ENCODE measurements around the gene DDA1.

DDA1 gene

DNA sequence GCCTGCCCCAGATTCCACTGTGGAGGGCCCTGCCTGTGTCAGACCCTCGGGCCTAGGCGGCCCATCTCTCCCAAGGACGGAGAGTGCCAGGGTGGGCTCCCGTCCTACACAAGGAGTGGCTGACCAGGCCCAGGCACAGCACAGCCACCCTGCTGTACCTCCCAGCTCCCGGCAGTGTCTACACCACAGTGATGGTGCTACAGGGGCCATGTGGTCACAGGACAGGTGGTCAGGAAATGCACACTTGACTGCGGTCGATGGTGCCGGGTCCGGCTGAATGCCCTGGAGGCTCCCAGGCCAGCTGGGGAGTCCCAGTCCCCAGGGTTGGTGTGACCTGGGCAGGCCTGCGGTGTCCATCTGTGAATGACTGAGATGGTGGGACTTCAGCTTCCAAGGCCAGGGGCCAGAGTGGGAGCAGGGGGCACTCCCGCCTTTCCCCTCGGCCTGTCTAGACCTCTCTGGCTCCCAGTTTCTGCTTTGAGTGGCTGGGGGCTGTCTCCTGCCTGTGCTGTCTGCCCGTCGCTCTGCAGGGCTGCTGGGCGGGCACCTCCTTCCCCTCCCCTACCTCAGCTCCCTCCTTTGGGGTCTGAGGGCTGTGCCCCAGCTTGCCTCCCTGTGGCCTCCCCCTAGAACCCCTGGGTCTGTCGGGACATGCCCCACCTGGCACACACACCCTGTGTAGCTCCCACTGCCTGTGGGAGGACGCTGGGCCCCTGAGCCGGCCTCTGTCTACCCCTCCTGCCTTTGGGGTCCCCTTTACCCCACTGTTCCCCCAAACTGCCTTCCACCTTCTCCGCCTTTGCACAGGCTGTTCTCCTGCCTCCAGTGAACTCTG lies 12.5 kb downstream of the DDA1 start:
- TF ChIP-seq CTCF (IDR thresholded peaks at IDR 0.05): no peak
- Histone ChIP-seq H3K27ac (no peak overlapping the region), H3K4me1 (ENCODE audit: control insufficient read depth in 1 of 2, insufficient read depth in 1 of 2, low read depth in 1 of 2, low read length in 1 of 2) (peaks cover 4 to 12% of the 10 kb centered on the region in 2 experiments), H3K36me3 (peaks cover 42% of the 10 kb centered on the region), H3K27me3 (peaks cover 44% of the 10 kb centered on the region), H3K9me3 (no peaks in the 10 kb centered on the region), H3K4me3 (ENCODE audit: low read depth in 1 of 2, low read length in 1 of 2) (no peak overlapping the region)

DNA sequence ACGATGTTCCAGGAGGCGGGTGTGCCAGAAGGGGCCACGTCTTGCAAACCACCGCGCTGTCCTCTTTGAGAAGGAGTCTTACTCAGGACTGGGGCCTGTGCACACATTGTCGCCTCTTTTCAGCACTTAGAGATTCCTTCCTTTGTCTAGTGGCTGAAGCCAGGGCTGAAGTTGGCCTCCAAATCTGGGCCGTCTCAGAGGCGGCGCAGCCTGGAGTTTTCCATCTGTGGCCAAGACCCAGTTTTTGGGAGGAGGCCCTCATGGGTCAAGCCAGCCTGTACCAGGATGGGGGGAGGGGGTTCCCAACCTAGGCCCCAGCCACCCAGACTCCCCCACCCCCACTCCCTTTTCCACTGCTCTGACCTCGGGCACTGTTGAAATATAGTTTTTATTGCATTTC lies 13.5 kb downstream of the DDA1 start:
- TF ChIP-seq CTCF (IDR thresholded peaks at IDR 0.05): no peak
- H3K36me3 ChIP-seq: peaks cover 42% of the 10 kb centered on the region

GRCh38 chr19:17323300-17323963 lies 14.1 kb downstream of the DDA1 start:
- H3K27me3 ChIP-seq: peaks cover 59% of the 10 kb centered on the region
- no peak for TF ChIP-seq CTCF (IDR thresholded peaks at IDR 0.05)
- no peak overlapping the region for H3K27ac ChIP-seq
- H3K4me1 ChIP-seq (ENCODE audit: control insufficient read depth in 1 of 2, insufficient read depth in 1 of 2, low read depth in 1 of 2, low read length in 1 of 2): peaks cover 6 to 7% of the 10 kb centered on the region in 2 experiments
- no peak overlapping the region for H3K4me3 ChIP-seq (ENCODE audit: low read depth in 1 of 2, low read length in 1 of 2)
- no peaks in the 10 kb centered on the region for H3K9me3 ChIP-seq
- peaks cover 42% of the 10 kb centered on the region for H3K36me3 ChIP-seq

More for the DNA sequence above, 13.5 kb downstream of the DDA1 start:
- H3K4me3 ChIP-seq (ENCODE audit: low read depth in 1 of 2, low read length in 1 of 2): no peak overlapping the region
- peaks cover 1 to 3% of the 10 kb centered on the region in 2 experiments for H3K4me1 ChIP-seq (ENCODE audit: control insufficient read depth in 1 of 2, insufficient read depth in 1 of 2, low read depth in 1 of 2, low read length in 1 of 2)
- H3K27ac ChIP-seq: no peak overlapping the region
- peaks cover 54% of the 10 kb centered on the region for H3K27me3 ChIP-seq
- no peaks in the 10 kb centered on the region for H3K9me3 ChIP-seq

- peaks cover 65% of the 10 kb centered on the region for H3K27me3 ChIP-seq
- TF ChIP-seq CTCF (IDR thresholded peaks at IDR 0.05): no peak
- peaks cover 9 to 12% of the 10 kb centered on the region in 2 experiments for H3K4me1 ChIP-seq (ENCODE audit: control insufficient read depth in 1 of 2, insufficient read depth in 1 of 2, low read depth in 1 of 2, low read length in 1 of 2)
- H3K27ac ChIP-seq: no peak overlapping the region
- no peaks in the 10 kb centered on the region for H3K9me3 ChIP-seq
- H3K4me3 ChIP-seq (ENCODE audit: low read depth in 1 of 2, low read length in 1 of 2): no peak overlapping the region
- H3K36me3 ChIP-seq: peaks cover 40% of the 10 kb centered on the region
These were observed 14.6 kb downstream of the DDA1 start for GRCh38 chr19:17323964-17324332.

DNA sequence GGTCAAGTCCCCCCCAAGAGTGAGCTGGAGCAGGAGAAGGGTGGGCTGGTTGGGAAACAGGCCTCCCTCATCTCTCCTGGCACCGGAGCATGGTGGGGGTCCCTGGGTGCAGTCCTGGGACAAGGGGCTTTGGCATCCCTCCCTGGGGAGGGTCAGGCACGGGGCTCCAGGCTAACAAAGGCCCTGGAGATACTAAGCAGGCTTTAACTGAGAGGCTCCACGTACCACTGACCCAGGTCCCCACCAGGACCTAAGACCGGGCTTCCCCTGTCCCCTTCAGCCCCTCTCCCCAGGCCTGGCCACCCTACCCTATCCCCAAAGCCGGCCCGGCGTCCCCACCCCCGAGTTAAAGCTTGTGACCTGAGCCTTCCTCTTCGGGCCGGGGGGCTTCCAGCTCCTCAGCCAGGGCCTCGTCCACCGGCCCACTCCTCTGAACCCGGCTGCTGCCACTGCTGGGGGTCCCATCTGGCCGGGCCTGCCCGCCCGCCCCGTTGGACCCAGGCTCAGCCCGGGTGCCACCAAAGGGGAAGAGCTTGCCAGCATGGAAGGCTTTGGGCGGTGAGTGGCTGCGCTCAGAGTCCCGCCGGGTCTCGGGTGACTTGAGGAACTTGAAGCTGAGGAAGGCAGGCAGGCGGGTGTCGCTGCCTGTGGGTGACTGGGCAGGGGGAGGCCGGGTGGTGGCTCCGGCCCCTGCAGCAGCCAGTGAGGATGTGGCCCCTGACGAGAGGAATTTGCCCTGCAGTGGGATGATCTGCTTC lies 15.2 kb downstream of the DDA1 start:
- Histone ChIP-seq H3K27ac (no peak overlapping the region), H3K4me1 (ENCODE audit: control insufficient read depth in 1 of 2, insufficient read depth in 1 of 2, low read depth in 1 of 2, low read length in 1 of 2) (peaks cover 14 to 18% of the 10 kb centered on the region in 2 experiments), H3K27me3 (peaks cover 70% of the 10 kb centered on the region), H3K36me3 (peaks cover 34% of the 10 kb centered on the region), H3K9me3 (no peaks in the 10 kb centered on the region), H3K4me3 (ENCODE audit: low read depth in 1 of 2, low read length in 1 of 2) (no peak overlapping the region)
- no peak for TF ChIP-seq CTCF (IDR thresholded peaks at IDR 0.05)
